CD4-positive, alpha-beta T cell treated with Interleukin-6 for 4 hours (primary cell): ENCODE results near the gene TLCD1.

ENCODE experiments used
- DNase-seq: peaks from one replicate; pipeline ENCODE4 v3.0.0-alpha.2; 2020; ENCODE audit warnings: mixed read lengths

The TLCD1 gene

DNA sequence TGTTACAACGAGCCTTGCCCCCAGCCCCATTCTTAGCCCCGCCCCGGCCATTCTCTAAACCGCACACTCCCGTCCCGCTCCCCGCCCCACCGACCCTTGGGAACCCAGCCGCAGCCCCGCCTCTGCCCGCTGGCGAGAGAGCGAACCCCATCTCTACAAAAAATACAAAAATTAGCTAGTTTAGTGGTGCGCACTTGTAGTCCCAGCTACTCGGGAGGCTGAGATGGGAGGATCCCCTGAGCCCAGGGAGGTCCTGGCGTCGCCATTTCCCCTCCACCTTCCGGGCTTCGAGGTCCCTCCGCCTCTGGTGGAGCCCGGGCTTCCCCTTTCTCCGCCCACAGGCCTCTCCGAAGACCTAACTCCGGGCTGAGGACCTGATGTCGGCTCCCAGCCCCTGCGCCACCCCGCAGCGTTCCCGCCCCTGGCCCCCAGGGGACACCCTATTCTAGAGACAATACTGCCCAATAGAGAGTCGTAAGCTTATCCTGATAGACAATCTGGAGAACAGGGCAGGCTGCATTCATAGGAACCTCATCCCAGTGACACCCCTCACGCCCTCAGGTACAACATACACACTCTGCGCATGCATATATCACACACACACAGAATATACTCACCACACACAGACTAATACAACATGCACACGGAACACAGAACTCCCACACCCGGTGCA, 13.9 kb downstream of the TLCD1 start:
- DNase-seq: peak; percentile 74

DNA sequence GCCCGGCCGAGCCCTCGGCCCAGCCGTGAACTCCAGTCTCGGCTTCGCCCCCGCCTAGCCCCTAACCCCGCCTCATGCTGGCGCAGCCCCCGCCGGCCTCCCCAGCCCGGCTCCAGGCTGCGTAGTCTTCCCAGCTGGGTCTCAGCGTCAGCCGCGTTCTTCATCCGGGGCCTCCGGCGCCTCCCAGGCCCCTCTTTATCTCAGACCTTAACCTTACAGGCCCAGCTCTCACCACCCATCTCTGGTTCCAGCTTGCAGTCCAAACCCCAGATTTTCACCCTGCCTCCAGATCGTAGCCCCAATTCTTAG, 14.4 kb downstream of the TLCD1 start, which contains the start of gene PROCA1:
TSS of gene PROCA1 (minus strand) at position 166 of the 309 bp plus-strand sequence. CDS start 228 bp downstream, outside the sequence.
- peak; percentile 53 for DNase-seq

DNA sequence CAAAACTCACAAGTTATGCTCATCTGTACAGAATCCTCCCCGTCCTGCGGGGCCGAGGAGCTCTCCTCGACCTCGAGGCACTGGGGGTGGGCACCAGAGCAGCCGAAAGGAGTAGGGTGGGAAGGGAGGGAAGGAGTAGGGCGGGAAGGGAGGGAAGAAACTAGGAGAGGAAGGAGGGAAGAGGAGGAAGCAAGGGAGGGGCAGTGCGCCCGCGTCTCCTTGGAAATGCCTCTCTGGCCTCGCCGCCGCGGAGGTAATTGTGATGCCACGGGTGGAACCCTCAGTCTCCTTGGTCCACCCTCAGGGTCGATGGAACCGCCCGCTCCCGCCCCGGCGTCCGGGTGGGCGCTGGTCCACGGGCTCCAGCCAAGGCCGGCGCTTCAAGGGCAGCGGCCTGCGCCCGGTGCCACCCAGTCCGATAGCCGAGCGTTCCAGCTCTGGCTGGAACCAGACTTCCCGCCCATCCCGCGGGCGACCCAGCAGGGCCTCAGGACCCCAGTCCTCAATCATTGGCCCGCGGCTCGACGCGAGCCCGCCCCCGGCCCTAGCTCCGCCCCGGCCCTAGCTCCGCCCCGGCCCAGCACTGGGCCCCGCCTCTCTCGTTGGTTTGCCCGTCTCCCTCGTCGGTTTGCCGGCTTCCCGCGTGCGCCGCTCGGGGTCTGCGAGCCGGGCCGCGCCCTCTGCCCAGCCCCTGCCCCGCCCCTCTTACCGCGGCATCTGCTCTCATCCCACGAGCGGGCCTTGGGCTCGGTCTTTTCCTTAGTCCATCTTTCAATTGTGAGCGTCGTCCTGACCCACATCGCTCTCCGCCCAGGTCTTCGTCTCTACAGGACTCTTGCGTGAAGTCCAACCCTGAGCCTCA, 14.9 kb downstream of the TLCD1 start:
- peak; percentile 93 for DNase-seq

DNA sequence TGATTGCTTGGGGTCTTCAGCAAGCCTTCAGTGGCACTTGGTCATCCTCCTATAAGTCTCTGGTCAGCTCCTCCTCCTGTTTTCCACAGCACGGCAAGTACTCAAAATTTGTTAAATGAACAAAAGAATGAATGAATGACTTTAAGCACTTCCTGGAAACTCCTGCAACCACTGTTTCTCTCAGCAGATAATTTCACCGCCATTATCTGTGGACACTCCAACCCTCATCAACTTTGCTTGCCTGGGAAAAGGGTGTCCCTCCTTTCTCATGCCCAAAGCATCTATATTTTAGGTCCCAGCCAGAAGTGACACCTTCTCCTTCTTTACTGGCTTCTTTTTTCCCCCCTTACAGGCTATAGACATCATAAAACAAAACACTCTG, 18.7 kb downstream of the TLCD1 start:
- DNase-seq: no peak

DNA sequence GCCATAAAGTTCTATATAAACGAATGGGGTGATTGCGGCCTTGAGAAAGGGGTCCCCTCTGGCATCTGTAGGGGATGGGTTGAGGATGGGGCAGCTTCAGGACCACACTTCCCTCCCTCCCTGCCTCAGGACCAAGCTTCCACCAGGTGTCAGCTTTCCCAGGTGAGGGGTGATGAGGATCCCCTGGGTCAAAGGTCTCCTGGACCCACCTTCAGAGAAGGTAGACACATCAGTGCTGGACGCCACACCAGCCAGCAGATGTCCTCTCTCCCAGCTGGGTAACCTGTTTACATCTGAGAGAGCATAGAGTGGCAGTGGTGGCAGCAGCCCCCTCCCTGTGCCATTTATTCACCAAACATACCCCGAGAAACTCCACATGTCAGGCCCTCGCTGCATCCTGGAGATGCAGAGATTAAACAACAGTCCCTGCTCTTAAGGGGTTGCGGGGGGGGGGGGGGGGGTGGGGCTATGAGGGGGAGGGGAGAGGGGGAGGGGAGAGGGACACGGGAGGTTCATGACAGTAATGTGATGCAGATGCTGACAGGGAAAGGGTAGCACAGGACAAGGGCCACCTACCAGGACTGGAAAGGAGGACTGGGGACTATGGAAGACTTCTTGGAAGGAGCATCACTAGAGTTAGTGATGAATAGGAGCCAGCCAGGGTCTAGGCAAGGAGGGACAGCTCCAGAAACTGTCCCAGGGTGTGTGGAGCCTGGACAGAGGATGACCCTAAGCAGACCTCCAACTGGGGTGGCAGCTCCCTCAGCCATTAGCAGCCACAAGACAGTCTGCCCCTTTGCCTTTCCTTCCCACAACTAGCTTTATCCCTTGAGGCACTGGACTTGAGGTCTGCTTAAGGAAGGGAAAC, 19.3 kb downstream of the TLCD1 start:
- DNase-seq: no peak

DNA sequence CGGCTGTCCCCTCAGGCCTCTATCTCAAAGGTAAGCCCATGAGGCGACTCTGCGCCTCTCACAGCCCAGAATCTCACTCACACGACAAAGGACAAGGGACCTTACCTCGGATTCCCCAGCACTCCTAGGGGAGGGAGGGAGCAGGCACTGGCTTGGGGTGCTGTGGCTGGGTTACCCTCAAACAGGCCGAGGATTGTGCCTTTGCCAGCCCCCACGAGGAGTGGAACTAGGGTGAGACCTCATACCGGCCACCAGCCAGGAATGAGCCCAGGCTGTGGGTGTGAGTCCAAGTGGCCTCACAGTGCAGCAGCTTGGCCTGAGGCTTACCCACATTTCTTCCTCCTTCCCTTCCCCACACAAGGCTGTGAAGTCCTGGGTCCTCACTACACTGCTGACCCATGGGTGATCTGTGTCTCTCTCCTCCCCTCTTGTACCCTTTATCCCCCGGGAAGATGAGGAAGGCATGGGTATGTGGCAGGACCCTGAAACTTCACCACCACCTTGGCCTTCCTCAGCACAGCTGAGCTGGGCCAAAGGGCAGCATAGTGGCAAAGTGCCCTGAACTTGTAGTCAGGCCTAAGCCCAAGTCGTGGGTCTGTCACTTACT, 20.2 kb downstream of the TLCD1 start:
- DNase-seq: no peak

DNA sequence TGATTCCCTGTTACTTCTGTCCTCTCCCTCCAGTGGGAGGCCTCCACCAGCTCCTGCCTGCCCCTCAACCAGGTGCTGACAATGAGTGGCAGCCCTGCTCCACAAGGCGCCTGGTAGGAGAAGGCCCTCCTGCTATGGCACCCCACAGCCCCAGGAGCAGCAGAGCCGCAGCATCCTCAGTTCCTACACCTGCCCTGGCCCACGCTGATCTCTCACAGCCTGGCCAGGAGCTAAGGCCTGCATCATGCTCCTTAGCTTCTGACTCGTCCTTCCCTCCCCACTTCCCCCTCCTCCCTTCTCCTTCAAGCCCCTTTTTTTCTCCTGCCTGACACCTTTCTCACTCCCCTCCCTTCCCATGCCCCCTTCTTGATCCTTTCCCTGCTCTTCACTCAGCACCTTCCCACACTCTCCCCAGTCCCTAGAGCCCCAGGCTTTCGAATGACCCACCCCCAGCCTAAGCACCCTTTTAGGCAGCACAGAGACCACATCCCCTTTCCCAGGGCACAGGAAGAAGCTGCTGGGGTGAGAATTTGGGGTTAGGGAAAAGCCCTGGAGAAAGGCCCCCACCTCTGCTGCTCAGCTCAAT, 20.9 kb downstream of the TLCD1 start:
- DNase-seq: no peak

DNA sequence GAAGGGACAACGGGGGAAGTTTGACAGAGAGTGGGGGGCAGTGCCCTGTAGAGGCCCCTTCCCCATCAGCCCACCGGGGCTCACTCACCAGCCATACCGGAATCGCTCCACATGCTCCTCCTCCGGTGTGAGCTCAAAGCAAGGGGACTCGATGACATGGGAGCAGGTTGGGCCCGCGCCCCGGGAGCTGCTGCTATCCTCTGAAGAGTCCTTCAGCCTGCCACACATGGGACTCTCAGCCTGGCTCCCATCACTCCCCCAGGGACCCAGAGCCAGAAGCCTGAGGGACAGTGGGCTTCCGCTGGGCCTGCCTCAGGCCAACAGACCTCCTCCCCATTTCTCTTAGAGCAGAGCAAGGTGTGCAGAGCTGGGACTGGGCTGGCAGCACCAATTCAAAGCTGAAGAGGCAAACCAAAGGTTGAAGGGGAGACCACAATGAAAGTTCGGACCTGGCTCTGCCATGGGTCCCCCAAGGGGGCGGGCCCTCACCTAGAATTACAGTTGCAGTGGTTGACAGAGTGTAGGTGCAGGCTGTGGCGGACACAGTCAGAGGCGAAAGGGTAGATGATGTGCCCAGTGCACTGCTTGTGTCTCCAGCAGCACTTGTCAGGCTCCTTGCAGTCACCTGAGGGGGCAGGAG, 21.7 kb downstream of the TLCD1 start:
- DNase-seq: no peak

DNA sequence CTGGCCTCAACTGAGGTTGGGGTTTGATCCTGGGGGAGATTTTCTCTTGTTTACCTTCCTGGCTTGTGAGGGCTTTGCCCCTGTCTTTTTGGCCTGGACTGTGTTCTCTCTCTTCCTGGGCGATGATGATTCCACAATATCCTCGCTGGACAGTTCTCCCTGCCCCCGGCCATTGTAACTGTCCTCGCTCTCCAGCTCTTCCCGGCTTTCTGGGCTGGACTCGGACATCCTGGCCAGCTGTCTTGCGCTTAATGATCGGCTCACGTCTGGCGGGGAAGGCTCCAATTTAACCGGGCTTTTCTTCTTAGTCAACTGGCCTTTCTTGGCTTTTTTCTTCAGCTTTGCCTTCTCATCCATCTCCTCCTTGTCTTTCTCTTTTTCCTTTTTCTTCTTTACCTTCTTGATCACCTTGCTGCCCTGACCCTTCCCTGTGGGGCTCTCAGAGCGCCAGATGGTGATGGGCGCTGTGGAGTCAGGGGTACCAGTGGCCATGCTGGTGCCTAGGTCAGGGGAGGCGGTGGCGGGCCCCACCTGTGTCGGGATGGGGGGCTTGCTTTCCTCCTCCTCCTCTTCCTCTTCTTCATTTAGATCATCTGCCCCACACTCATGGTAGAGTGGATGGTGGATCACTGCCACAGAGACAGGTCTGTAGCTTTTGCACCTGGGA, 22.3 kb downstream of the TLCD1 start:
- DNase-seq: no peak

DNA sequence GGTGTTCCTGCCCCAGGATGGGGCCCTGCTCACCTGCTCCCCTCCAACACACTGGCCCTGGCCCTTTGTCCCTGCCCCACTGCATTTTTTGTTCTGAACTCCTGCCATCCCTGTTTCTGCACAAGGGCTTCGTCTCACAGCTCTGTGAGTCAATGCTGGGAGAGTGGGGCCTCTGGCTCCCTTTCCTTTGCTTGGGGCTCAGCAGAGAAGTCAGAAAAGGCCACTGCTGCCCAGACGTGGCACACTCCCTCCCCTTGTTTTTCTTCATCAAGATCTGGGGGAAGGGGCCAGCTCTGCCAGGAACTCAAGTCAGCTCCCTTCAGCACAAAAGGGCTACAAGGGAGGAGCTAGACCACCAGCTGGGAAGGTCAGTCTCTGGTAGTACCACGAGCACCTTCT, 23.3 kb downstream of the TLCD1 start:
- no peak for DNase-seq

DNA sequence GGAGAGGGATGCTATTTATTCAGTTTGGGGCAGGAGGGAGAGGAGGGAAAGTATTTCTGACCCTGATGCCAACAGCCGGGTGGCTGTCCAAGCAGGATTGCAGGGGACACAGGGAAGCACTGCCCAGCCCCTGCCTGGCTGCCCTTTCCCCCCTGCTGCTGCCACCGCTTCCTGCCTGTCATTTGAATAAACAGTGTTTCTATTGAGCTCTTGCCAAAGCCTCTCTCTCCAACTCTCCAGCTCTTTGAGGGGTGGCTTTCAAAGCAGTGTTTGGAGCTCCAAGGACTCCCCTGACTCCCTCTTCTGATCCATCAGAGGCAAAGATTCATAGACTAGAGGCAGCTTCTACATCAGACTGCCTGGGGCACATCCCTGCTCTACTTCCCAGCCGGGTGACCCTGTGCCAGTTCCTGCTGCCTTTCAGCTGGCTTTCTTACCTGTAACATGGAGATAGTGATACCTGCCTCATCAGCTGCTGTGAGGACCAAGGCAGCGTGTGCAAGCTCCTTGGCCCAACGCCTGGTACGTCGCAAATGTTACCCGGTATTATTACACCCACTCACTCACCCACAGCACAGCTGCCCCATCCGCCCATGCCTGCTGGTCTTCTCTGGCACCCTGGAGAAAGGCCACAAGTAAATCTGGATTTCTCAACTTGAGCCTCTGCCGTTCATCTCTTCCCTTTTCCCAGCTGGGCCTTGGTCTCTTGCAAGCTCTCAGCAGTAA, 23.8 kb downstream of the TLCD1 start:
- DNase-seq: no peak

DNA sequence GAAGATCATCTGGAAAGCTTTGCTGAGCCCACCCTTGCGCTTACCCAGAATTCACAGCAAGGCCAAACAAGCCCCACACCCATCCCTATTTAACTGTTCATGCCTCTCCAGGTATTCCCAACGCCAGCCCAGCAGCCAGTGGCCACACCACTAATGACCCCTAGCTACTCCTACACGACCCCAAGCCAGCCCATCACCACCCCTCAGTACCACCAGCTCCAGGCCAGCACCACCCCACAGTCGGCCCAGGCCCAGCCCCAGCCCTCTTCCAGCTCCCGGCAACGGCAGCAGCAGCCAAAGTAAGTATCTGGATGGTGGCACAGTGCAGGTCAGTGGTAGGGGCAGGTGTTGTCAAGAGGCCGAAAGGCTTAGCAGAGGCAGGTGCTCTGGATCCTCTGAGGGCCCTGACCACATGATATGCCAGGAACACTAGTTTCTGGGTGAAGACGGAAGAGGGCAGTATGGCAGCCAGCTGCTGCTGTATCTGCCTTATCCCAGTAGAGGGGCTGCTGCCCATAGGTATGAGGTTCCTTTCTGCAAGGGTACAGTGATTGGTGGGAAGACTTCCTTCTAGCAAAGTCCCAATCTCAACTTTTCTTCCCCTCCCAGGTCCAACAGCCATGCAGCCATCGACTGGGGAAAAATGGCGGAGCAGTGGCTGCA, 25.1 kb downstream of the TLCD1 start:
- DNase-seq: no peak

DNA sequence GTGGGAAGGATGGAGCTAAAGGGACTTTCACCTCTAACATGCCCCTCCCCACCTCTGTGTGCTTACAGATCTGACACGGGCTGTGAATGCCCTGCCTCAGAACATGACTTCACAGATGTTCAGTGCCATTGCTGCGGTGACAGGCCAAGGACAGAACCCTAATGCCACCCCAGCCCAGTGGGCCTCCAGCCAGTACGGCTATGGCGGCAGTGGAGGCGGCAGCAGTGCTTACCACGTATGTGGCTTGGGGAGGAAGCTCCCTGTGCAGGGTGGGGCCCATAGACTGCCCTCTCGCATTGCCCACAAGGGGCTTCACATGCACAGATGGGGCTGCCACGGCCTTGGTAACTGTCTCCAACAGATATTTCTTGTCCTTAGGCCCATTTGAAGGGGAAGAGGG, 25.8 kb downstream of the TLCD1 start:
- no peak for DNase-seq

DNA sequence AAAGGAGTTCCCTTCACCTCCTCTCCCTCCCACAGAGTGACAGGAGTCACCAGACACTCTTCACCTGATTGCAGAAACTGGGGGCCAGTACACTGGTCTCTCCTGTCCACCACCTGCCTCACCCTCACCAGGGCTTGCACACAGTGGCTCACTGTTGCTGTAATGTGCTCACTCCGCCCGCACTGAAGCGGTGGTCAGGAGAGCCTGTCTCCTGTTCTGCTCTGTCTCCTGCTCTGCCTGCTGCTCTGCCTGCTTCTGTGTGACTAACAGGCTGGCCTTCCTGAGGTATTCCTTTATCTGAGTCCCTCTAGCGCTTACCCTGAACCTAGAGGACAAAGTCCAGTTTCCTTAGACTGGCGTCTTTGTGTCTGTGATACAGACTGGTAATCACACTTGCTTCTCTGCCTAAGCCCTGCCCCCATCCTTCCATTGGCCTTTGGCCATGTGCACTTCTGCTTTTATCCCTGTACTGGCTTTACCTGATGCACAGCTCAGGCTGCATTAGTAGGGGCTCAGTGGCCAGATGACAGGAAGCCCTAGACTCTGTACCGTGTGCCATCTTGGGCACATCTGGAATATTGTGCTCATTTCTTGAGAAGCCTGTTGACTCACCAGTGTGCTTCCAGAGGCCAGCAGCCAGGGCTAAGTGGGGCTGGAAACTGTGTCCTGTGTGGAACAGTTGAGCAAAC, 27.6 kb downstream of the TLCD1 start:
- DNase-seq: no peak

DNA sequence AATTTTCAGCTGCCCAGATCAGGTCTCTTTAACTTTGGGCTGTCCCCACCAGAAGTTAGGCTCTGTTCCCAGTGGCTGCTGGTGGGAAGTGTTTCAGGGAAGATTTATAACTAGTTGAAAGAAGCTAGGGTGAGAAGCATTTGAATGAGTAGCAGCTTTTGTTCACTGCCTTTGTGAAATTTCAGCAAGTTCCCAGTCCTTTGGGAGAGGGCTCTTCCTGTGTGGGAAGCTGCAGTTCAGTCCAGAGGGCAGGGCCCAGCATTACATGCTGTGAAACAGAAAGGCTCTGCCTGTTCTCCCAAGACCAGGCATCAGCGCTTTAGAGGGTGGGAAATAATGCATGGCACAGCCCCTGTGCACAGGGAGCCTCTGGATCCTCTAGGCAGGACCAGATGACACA, 32.2 kb downstream of the TLCD1 start:
- DNase-seq: no peak

DNA sequence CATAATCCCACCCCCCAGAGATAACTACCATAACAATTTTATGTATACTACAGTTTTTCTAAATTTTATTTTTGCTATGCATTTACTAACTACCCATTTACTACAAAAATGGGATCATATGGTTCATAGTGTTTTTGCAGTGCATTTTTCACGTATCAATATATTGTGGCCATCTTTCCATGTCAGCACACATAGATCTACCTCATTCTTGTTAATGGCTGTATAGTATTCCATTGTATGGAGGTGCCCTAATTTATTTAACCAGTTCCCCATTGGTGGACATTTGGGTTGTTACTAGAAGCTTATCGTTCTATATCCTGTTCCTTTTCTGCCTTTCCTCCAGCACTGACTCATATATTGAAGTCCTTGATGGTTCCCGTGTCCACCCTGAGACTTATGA, 37.0 kb downstream of the TLCD1 start:
- DNase-seq: no peak

DNA sequence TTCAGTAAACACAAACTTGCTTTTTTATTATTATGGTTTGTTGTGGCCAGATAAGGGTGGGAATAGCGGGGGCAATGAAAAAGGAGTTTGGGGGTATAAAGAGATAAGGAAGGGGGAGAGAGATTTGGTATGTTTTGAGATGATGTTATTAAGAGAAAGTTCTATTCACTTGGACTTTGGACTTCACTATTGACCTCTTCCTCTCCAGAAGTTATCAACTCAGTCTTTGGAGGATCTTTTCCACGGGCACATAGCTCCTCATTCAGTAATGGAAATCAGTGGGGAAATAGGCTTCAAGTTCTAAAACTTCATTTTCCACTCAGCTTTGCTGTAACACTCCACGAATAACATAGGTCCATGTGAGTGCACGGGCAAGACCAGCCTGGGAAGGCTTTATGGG, 37.6 kb downstream of the TLCD1 start:
- no peak for DNase-seq

DNA sequence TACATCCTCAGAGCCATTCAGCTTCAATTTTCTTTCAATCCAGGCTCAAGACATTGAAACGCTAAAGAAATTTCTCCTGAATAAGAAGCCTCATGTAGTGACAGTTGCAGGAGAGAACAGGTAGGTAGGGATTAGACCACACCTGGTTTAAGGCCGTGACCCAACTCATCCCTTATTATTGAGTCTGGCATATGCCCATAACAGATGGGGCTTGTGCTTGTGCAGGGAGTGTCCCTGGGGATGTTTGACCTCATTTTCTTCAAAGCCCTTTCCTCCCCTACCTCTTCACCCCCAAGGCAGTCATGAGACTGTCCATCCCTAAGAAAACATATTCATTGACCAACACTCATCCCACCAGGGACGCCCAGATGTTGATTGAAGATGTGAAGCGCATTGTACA, 39.7 kb downstream of the TLCD1 start:
- no peak for DNase-seq

DNA sequence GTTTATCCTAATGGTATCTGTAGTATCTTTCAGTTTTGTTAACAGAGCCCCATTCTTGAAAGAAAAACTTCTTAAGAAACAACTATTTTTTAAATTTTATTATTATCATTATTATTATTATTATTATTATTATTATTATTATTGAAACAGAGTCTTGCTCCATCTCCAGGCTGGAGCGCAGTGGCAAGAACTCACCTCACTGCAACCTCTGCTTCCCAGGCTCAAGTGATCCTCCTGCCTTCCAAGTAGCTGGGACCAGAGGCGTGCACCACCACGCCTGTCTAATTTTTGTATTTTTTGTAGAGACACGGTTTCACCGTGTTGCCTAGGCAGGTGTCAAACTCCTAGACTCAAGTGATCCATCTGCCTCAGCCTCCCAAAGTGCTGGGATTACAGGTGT, 40.7 kb downstream of the TLCD1 start:
- no peak for DNase-seq

DNA sequence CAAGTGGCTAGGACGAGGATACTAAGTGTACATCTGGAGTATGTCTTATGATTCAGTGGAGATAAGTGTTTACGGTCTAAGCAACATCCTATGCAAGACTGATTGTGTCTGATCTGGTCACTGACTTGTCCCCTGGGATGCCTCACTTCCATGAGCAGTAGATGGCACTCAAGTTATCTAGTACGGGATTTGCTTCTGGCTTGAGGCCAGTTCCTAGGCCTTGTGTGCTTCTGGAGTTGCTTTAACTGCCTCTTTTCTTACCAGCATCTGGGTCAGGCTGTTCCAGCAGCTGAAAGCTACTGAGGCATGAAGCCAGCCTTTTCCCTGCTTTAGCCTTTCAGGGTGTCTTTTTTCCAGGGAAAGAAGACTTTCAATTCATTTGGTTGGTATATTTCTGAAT, 41.1 kb downstream of the TLCD1 start:
- DNase-seq: no peak
